GM21529 (cell line): ENCODE results near the gene CPSF7.
"Not testable (repeated sequence)": the region's sequence is repeated elsewhere in the genome, so short reads cannot be mapped to it uniquely, and the experiment has no call there.

Source experiments
- ATAC-seq: cut with Tn5 transposase; IDR thresholded peaks from one replicate; pipeline ENCODE4 v1.9.1; 2021; ENCODE audit not compliant: unreplicated experiment

CPSF7 gene

DNA sequence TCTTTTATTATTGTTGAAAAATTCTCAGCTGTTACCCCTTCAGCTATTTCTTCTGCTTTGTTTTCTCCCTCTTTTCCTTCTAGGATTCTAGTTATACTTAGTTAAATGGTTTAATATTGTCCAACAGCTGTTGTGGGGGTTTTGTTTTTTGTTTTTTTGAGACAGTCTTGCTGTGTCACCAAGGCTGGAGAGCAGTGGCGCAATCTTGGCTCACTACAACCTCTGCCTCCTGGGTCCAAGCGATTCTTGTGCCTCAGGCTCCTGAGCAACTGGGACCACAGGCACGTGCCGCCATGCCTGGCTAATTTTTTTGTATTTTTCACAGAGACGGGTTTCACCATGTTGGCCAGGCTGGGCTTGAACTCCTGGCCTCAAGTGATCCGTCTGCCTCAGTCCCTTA is 12.8 kb upstream of the CPSF7 start:
- ATAC-seq: no peak

DNA sequence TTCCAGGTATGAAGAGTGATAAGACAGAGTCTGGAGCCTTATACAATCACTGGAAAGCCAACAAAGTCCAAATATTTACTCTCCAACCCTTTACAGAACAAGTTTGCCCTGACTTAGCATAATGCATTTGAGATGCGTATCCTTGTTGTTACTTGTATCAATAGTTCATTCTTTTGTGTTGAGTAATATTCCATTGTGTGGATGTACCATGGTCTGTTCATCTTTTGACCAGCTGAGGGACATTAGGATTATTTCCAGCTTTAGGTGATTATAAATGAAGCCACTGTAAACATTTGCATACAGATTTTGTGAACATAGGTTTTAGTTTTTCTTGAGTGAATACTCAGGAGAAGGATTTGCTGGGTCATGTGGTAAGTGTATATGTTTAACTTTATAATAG is 9.8 kb upstream of the CPSF7 start:
- no peak for ATAC-seq

DNA sequence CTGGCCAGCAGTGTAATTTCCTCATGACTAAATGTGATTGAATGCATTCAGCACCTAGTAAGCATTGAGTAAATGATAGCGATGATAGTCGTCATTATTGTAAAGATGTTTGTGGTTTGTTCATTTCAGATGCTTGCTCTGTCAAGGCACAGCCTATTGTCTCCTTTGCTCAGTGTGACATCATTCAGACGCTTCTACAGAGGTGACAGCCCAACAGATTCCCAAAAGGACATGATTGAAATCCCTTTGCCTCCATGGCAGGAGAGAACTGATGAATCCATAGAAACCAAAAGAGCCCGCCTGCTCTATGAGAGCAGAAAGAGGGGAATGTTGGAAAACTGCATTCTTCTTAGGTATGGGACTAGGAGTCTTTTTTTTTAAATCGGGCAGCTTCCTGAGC is 7.7 kb upstream of the CPSF7 start:
- no peak for ATAC-seq

DNA sequence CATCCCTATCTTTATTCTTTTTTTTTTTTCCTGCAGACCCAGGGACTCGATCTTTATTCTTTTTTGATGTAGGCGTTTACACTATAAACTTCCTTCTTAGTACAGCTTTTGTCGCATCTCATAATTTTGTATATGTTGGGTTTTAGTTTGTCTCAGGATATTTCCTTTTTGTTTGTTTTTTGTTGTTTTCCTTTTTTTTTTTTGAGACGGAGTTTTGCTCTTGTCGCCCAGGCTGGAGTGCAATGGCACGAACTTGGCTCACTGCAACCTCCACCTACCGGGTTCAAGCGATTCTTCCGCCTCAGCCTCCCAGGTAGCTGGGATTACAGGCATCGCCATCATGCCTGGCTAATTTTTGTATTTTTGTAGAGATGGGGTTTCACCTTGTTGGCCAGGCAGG is 1.1 kb upstream of the CPSF7 start:
- ATAC-seq: not testable (repeated sequence)

DNA sequence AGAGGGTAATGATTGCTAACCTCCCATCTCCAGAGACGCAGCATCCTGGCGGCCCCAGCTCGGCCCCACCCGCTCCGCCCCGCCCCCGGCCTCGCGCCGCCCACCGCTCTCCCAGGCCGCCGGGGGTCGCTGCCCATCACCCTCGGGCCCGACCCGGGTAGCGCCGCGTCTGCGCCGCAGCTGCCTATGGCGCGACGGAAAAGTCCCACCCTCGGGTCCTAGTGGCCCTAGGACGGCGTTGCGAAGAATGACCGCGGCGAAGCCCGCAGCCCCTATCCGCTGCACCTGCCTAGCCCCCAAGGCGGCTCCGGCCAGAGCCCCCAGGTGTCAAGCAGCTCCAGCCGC is 457 bp downstream of the CPSF7 start:
- ATAC-seq: peak; percentile 53

DNA sequence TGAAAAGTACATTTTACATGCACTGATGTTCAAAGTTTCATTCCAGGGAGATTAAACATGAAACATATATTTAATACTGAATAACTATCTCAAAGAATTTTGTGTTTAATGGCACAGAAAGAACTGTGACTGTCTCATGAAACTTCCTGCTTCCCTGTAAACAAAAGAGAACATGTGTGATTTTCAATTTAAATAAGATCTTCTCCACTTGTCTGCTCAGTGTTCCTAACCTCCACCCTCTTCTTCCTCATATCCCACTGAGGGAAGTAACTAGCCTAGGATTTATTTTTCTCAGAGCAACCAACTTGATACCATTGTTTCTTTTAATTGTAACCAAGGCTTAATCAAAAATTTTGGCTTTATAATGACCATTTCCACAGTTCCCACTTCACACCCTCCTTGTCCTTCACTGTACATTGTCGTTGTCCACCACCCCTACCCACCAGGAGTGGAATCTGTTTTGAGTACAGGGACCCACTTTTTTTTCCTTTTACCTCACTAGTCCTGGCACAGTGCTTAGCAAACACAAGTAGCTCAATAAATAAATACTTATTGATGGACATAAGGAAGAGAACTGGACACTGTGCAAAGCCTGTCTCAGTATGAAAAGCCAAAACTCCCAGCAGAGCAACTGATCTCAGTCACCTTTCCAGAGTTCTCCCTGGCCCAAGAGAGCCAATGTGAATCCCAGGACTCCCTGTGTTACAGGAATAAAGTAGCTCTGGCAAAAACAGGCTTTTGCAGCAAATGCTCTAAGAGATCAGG is 4.2 kb downstream of the CPSF7 start:
- no peak for ATAC-seq

DNA sequence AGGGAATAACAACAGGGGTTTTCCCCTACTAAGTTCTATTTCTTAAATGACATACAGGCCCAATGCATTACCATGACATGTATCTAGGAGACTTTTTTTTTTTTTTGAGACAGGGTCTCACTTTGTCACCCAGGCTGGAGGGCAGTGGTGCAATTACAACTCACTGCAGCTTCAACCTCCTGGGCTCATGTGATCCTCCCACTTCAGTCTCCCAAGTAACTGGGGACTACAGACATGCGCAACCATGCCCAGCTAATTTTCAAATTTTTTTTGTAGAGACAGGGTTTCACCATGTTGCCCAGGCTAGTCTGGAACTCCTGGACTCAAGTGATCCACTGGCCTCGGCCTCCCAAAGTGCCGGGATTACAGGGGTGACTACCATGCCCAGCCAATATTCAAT is 7.5 kb downstream of the CPSF7 start:
- ATAC-seq: no peak

DNA sequence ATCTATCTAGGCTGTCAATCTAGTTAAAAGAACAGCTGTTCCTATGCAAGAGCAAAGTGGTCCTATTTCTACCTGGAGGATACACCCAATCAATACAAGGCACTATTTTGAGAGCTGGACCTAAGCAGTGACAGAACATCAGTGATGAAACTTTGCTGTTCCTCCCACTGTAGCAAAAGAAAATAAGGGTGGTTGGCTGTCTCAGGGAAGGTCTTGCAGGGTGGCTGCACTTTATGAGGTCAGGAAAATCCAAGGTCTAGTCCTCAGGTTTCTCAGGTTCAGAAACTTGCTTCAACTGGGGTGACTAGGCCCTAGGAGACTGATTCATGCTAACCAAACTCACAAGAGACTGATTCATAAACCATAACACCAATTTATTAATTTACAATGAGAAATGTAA is 11.6 kb downstream of the CPSF7 start:
- no peak for ATAC-seq

DNA sequence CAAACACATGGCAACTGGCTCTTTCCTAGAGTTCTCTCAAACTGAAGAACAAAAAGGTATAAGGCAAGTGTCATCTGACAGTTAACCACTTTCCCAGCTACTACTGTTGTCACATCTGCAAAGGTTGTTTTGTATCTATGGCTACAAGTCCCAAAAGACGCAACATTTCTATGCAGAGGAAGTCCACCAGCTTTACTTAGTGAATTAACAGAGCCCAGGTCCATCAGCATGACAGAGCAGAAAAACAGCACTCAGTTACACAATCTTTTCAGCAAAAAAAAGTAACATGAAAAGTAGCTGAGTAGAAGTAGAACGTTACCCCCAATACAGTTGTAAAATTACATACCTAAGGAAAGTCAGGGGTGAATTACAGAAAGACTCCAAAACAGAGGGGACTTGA is 12.1 kb downstream of the CPSF7 start:
- ATAC-seq: no peak

DNA sequence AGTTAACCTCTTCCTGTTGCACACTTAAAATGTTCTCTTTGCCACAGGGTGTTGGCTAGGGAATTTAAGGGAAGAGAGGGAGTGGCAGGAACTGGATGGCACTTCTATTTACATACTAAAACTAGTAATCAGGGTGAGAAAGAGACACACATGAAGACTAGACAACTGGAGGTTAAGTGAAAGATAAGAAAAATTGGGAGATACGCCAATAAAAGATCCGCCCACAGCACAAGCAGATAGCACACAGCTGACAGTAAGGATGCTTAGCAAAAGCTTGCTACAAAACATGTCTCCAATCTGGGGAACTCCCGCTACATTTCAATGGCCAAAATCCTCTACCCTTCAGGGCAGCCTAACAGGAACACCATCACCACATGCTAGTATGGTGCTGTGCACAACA is 12.8 kb downstream of the CPSF7 start:
- ATAC-seq: no peak

DNA sequence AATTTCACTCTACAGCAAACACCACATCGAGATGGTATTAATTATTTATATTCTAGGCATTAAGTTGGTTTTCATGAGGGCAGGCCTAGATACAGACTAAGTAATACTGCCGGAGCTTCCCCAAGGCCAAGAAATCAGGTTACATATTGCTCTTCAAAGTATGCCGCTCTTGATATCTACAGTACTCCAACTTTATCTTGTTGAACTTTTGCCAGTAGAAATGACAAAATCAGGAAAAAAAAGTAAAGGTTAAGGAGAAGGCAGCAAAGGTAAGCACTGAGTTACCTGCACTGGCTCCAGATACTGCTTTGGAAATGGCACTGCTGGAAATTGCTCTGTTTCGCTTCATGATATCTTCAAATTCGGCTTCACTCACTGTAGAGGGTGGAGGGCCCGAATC is 14.4 kb downstream of the CPSF7 start:
- no peak for ATAC-seq

DNA sequence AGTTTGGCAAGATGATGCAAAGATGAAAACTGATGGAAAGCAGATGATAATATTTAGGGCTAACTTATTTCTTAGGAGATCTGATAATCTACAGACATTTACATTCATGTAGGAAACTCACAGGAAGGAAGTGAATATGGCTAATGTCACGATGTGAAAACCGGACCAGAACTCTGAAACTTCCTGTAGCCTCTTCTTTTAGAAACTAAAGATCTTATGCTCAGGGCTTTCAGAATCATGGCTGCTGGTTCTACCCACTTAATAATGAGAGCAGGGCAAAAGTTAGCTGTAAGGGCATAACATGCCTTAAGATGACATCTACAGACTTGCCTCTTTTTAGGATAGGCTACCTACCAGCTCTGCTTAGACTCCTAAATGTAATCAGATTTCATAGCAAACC is 15.2 kb downstream of the CPSF7 start:
- ATAC-seq: no peak

DNA sequence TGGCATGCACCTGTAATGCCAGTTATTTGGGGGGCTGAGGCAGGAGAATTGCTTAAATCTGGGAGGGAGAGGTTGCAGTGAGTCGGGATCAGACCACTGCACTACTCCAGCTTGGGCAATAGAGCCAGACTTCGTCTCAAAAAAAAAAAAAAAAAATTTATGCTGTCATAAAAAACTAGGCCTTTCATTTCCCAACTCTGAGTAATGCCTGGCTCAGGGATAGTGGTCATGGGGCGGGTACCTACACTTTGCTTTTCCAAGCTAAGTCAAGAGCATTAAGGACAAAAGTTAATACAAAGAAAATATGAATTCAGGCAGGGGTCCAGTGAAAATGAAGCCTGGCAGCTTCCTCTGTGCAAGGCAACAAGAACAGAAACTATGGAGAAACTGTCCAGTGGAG is 16.3 kb downstream of the CPSF7 start:
- no peak for ATAC-seq

DNA sequence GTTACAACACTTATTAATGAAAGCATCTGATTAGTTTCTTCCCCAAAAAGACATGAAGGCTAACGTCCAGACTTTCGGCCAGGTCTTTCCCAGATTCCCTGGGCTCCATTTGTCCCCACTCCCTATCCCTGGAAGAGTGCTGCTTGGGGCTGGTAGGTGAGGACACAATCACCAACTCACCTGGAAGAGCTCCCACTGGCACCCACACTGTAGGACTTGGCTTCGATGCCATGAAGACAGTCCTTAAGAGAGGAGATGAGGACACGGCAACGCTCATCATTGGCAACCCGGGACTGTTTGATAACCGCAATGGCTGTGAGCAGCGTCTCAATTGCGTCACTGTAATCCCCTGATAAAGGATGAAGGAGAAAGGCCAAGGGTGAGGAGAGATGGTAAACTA is 18.2 kb downstream of the CPSF7 start:
- ATAC-seq: no peak

DNA sequence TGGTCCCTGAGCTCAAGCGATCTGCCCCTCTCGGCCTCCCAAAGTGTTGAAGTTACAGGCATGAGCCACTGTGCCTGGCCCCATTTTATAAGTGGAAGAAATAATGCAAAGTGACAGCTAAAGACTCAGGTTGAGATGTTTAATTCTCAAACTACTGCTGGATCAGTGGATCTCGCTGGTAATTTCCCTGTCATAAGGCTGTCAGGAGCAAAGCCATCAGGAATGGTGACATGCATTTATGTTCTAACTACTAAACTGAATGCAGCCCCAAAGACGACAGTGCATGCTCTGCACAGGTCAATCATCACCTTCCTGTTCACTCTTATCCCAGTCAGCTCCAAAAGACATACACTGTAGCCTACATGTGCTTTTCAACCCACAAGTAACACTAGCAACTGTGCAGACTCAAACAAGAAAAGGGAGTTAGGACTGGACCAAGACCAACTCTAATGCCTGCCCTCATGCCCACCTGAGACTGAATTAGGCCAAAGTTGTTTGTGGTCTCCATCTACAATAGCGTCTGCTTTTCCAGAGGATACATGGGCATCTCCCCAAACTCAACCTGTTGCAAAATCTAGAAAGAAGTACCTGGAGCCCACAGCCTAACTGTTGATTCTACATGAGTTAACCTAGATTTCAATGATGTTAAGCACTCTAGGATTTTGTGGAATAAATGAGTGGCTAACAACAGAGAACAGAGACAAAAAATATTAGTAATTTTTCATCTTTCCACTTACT is 22.6 kb downstream of the CPSF7 start:
- no peak for ATAC-seq

DNA sequence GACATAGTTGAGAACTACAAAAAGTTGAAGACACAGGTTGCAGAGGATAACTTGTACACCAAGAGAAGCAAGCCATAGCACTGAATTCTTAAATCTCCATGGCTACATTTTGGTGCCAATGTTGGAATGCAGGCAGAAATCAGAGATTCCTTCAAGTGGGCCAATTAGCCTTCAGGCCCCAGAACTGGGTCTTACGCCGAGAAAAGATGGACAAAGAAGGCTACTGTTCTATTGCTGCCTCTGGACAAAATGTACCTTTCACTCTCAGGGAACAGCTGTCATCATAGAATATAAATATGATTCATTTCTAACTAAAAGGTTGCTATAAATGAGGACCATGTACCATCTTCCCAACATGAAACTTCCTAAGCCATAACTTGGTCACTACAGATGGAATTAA is 23.7 kb downstream of the CPSF7 start:
- no peak for ATAC-seq

DNA sequence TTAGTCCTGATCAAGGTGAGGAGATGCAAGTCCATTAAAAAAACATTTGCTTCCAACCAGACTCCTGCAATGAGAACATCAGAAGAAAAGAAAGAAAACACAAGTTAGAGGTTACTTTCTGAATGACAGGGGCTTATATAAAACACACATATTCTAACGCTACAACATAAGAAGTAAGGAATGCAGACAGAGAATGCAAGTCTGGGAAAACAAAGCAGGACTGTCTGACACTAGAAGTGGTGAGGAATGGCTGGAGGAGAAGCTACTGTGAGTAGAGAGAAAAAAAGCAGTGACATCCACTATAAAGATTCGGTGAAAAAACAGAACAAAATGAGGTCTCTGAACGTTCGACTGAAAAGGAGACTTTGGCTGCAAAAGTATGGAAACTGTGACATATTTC is 25.1 kb downstream of the CPSF7 start:
- ATAC-seq: no peak

DNA sequence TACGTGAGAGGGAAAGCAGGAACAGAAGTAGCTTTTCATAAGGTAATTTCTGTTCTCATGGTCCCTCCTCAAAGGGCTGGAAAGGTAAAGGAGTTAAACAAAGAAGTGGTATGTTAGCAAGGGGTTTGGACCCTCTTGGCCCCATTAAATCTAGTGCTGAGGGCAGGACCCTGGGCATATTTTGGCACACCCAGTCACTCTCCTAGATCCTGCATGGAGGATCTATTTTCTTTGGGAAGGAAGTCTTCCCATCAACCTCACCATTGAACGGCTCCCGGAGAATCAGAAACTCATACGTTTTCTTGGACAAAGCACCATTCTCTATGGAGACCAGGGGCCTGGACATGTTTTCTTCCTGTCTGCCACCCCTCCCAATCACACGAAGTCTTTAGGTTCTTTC is 25.7 kb downstream of the CPSF7 start:
- no peak for ATAC-seq

DNA sequence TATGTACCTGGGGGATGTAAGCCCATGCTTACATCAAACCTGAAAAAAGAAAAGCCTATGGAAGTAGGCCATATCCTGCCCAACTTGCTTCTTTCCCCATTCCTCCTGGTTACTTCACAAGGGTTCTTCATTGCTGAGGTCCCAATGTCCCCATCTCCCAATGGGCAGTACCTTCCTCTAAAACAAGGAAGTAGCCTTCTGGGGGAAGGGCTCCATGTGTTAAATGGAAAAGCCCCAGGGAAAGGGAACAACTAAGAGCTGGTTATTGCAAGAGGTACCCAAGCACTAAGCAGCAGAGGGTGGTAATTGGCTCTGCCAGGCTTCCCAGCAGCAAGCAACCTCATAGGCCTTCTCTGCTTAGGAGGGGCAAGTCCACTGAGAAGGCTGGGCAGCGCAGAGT is 26.1 kb downstream of the CPSF7 start:
- no peak for ATAC-seq

DNA sequence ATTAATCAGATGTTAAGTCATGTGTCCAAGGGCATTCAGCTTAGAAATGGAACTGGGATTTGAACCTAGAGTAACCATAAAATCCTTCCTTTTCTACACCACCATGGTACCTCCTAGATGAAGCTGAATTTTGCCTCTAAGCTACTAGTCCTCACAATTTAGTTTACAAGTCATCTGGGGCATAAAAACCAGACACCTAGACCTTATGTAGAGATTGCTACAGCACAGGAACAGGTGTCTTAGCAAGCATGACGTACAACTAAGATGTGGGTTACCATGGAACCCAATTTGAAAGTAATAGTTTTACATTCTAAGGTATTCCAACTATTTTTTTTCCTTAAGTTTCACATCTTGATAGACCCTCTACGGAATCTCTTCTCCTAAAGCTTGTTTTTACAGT is 28.2 kb downstream of the CPSF7 start:
- no peak for ATAC-seq

DNA sequence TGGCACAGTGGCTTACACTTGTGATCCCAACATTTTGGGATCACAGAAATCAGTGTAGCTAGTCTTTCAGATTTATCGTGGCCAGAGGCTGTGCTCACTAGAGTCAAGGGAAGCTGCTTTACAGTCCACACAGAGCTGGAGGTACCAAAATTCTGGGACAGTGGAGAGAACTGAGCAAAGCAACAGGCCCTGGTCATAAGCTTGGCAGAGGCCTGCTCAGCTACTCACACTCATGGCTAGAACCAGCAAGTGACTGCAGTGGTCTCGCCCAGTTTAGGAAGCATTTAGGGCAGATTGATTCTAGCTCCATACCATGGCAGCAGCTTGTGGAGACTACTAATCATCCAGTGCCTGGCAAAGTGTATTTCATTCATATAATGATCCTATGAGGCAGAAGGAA is 28.6 kb downstream of the CPSF7 start:
- ATAC-seq: no peak

DNA sequence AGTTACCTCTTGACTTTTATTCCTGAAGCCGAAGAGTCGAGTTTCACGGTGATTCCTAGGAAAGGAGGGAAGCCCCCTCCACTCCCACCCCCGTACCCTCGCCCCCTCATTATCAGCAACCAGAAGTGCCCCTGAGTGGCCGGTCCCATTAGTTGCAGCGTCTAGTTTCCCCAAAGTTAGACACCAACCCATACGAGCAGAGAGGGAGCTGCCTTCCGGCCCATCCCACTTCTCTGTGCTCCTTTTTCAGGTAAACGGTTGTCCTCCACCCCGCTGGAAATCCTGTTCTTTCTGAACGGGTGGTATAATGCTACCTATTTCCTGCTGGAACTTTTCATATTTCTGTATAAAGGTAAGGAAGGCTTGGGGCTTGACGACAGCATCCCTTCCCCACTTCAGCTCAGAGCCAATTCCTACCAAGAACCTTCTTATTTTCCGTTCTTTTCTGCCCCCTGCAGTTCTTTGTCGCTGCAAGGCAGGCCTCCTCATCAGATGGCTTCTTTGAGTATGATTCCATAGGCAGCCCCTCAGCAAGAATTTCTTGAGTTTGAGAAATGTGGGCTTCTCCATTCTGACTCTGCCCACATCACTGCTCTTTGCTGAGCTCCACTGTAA is 36.7 kb downstream of the CPSF7 start:
- ATAC-seq: no peak
